HCT116 (cell line): Measurements from ENCODE around the gene MEIKIN. TPM values are rescaled to one million over a fixed set of nuclear protein-coding genes. Genes with fewer than 3 reads are reported as not detected.
"Not testable (repeated sequence)": the region's sequence is repeated elsewhere in the genome, so short reads cannot be mapped to it uniquely, and the experiment has no call there.

Source experiments
- ATAC-seq: fragments of 200-7000 bp; cut with Tn5 transposase; 2 replicates; pipeline ENCODE4 v1.9.1; 2020; ENCODE audit warnings: mild to moderate bottlenecking, moderate library complexity
- BruUV-seq: library from RNA; stranded (reverse); fragments of 400-500 nt; replicated peaks from 2 replicates; lab custom pipeline; 2021; lab: Mats Ljungman, UMichigan
- CTCF ChIA-PET: fragments of 300-600 bp; sonication (Branson Sonifier 250); formaldehyde crosslinking; loops from one replicate; lab custom pipeline; 2021; ENCODE audit warnings: antibody characterized with exemption; lab: Charles Lee
- POLR2A ChIA-PET: fragments of 300-600, 350-600 bp; sonication (Branson Sonifier 250); formaldehyde crosslinking; loops from one replicate; lab custom pipeline; 2021; ENCODE audit warnings: antibody characterized with exemption; lab: Charles Lee
- RAD21 ChIA-PET, 2 experiments: fragments of 300-600 bp; sonication (Branson Sonifier 250); formaldehyde crosslinking; loops; one replicate each; lab custom pipeline; 2023; ENCODE audit warnings: low total read pairs in 2 of 2; ENCODE audit not compliant: uncharacterized antibody in 2 of 2, unreplicated experiment in 2 of 2, low non-redundant PET in 1 of 2; lab: Charles Lee
- DNase-seq: peaks from one replicate; pipeline ENCODE4 v3.0.0-alpha.2; 2010; ENCODE audit warnings: low read depth, low spot score
- H2AFZ ChIP-seq: fragments of 200-600 bp; shearing (Covaris generic), sonication (generic); 2 replicates; pipeline ENCODE4 v1.6.1; 2017; ENCODE audit warnings: low read depth, mixed run types, mixed read lengths, antibody characterized with exemption, low read length; ENCODE audit not compliant: poor library complexity, severe bottlenecking
- H3K27ac ChIP-seq: 2 replicates; pipeline ENCODE4 v1.5.1; 2012; ENCODE audit warnings: low read depth, low read length
- H3K27me3 ChIP-seq: fragments of 200-600 bp; sonication (generic); 2 replicates; pipeline ENCODE4 v1.6.1; 2016; ENCODE audit warnings: mixed run types, low read length, mixed read lengths; ENCODE audit not compliant: insufficient read depth
- H3K36me3 ChIP-seq, 2 experiments: fragments of 200-500 bp in 1 of 2; fragments of 200-600 bp in 1 of 2; sonication (Bioruptor generic) in 1 of 2; sonication (generic) in 1 of 2; 2 replicates each; pipeline versions ENCODE4 v1.5.1 to v1.6.1; 2014 to 2016; ENCODE audit warnings: low read length in 2 of 2, inconsistent platforms in 1 of 2, mixed read lengths in 1 of 2, mixed run types in 1 of 2; ENCODE audit not compliant: insufficient read depth in 2 of 2, control insufficient read depth in 1 of 2
- H3K4me1 ChIP-seq, 2 experiments: fragments of 200-600 bp in 1 of 2; sonication (generic) in 1 of 2; 2 replicates each; pipeline versions ENCODE4 v1.5.1 to v1.6.1; 2012 to 2017; ENCODE audit warnings: low read length in 2 of 2, inconsistent platforms in 1 of 2, mild to moderate bottlenecking in 1 of 2, mixed read lengths in 1 of 2, mixed run types in 1 of 2, moderate library complexity in 1 of 2; ENCODE audit not compliant: insufficient read depth in 2 of 2, control insufficient read depth in 1 of 2
- H3K4me2 ChIP-seq: fragments of 200-600 bp; sonication (generic); 2 replicates; pipeline ENCODE4 v1.6.1; 2017; ENCODE audit warnings: mixed run types, low read length, mixed read lengths
- H3K4me3 ChIP-seq, 2 experiments: fragments of 200-600 bp in 1 of 2; sonication (generic) in 1 of 2; replicated peaks in 1 of 2; 2 replicates each; pipeline ENCODE4 v1.5.1; 2011 to 2016; ENCODE audit warnings: low read length in 2 of 2, control low read depth in 1 of 2, low read depth in 1 of 2, mild to moderate bottlenecking in 1 of 2, mixed read lengths in 1 of 2, mixed run types in 1 of 2
- H3K79me2 ChIP-seq: fragments of 200-600 bp; sonication (generic); 2 replicates; pipeline ENCODE4 v1.6.1; 2017; ENCODE audit warnings: mild to moderate bottlenecking, mixed run types, low read length, moderate library complexity, mixed read lengths; ENCODE audit not compliant: insufficient read depth
- H3K9ac ChIP-seq: fragments of 200-600 bp; sonication (generic); 2 replicates; pipeline ENCODE4 v1.6.1; 2016; ENCODE audit warnings: low read length, mixed read lengths
- H3K9me2 ChIP-seq: fragments of 200-600 bp; sonication (generic), shearing (Covaris generic); 2 replicates; pipeline ENCODE4 v1.6.1; 2017; ENCODE audit warnings: mixed run types, mild to moderate bottlenecking, moderate library complexity; ENCODE audit not compliant: insufficient read depth
- H3K9me3 ChIP-seq, 2 experiments: fragments of 200-500 bp in 1 of 2; fragments of 200-600 bp in 1 of 2; sonication (Bioruptor generic) in 1 of 2; sonication (generic) in 1 of 2; 2 replicates each; pipeline ENCODE4 v1.6.1; 2014 to 2017; ENCODE audit warnings: low read length in 2 of 2, mixed read lengths in 2 of 2, inconsistent platforms in 1 of 2, low read depth in 1 of 2, mild to moderate bottlenecking in 1 of 2, mixed run types in 1 of 2, moderate library complexity in 1 of 2; ENCODE audit not compliant: control insufficient read depth in 1 of 2, insufficient read depth in 1 of 2
- H4K20me1 ChIP-seq: fragments of 200-600 bp; sonication (generic), shearing (Covaris generic); 2 replicates; pipeline ENCODE4 v1.6.1; 2017; ENCODE audit warnings: mixed run types, mild to moderate bottlenecking, moderate library complexity; ENCODE audit not compliant: insufficient read depth
- CBX3 ChIP-seq: IDR thresholded peaks from 2 replicates; pipeline ENCODE4 v1.6.1; 2012; ENCODE audit warnings: low read depth
- CEBPB ChIP-seq: IDR thresholded peaks from 2 replicates; pipeline ENCODE4 v1.6.1; 2012; ENCODE audit warnings: low read depth
- EGR1 ChIP-seq: IDR thresholded peaks from 2 replicates; pipeline ENCODE4 v1.6.1; 2012; ENCODE audit warnings: low read depth
- ELF1 ChIP-seq: IDR thresholded peaks from 2 replicates; pipeline ENCODE4 v1.6.1; 2012; ENCODE audit warnings: low read depth, borderline replicate concordance
- EZH2phosphoT487 ChIP-seq: fragments of 200-600 bp; IDR thresholded peaks from 2 replicates; pipeline ENCODE4 v1.6.1; 2018; ENCODE audit warnings: antibody characterized with exemption, borderline replicate concordance
- FOSL1 ChIP-seq: IDR thresholded peaks from 2 replicates; pipeline ENCODE4 v1.6.1; 2012; ENCODE audit warnings: low read depth
- POLR2A ChIP-seq: IDR thresholded peaks from 2 replicates; pipeline ENCODE4 v1.7.0; 2011; ENCODE audit warnings: borderline replicate concordance; ENCODE audit not compliant: insufficient read depth, insufficient read length; ENCODE audit errors: extremely low read depth
- POLR2AphosphoS5 ChIP-seq: IDR thresholded peaks from 2 replicates; pipeline ENCODE4 v1.6.1; 2011; ENCODE audit warnings: mild to moderate bottlenecking, low read depth, low read length, moderate library complexity
- RAD21 ChIP-seq: IDR thresholded peaks from 2 replicates; pipeline ENCODE4 v1.6.1; 2012; ENCODE audit warnings: low read depth, mild to moderate bottlenecking
- SRF ChIP-seq: IDR thresholded peaks from 2 replicates; pipeline ENCODE4 v1.6.1; 2012; ENCODE audit warnings: low read depth
- TCF7L2 ChIP-seq: IDR thresholded peaks from 2 replicates; pipeline ENCODE4 v1.7.0; 2011; ENCODE audit warnings: borderline replicate concordance, inconsistent platforms; ENCODE audit not compliant: insufficient read depth, insufficient read length; ENCODE audit errors: extremely low read depth
- YY1 ChIP-seq: IDR thresholded peaks from 2 replicates; pipeline ENCODE4 v1.6.1; 2011; ENCODE audit warnings: low read length, low read depth, moderate library complexity, mild to moderate bottlenecking; ENCODE audit not compliant: insufficient replicate concordance; ENCODE audit errors: extremely low read depth
- ZNF274 ChIP-seq: fragments of 200-500 bp; sonication (Bioruptor generic); IDR thresholded peaks from 2 replicates; pipeline ENCODE4 v1.6.1; 2014; ENCODE audit warnings: mild to moderate bottlenecking, low read depth, low read length, inconsistent platforms
- intact Hi-C: fragments of 100-400 bp; cut with micrococcal nuclease; formaldehyde crosslinking; loops from 2 replicates; pipeline ENCODE4 v1.10.0; 2022
- total RNA-seq: library from RNA; stranded (reverse); gene quantifications from one replicate; pipeline ENCODE4 v1.2.1, GENCODE V29; 2021; ENCODE audit not compliant: unreplicated experiment
- TF ChIP-seq, protein P1 (sequence below): IDR thresholded peaks from 2 replicates; pipeline ENCODE4 v1.6.1; 2011; ENCODE audit warnings: mild to moderate bottlenecking, low read length, moderate library complexity; ENCODE audit not compliant: insufficient replicate concordance; ENCODE audit errors: extremely low read depth
- TF ChIP-seq, protein P2 (sequence below), 3 experiments: fragments of 200-600 bp in 1 of 3; sonication (generic) in 1 of 3; IDR thresholded peaks in 2 of 3; conservative IDR thresholded peaks in 1 of 3; 2 replicates each; pipeline ENCODE4 v1.5.1; 2012 to 2017; ENCODE audit warnings: low read depth in 2 of 3, low read length in 2 of 3, antibody characterized with exemption in 1 of 3, borderline replicate concordance in 1 of 3, control low read depth in 1 of 3, mild to moderate bottlenecking in 1 of 3, mixed read lengths in 1 of 3, mixed run types in 1 of 3, moderate library complexity in 1 of 3; ENCODE audit not compliant: insufficient read depth in 1 of 3
- TF ChIP-seq, protein P3 (sequence below): IDR thresholded peaks from 2 replicates; pipeline ENCODE4 v1.6.1; 2012
- TF ChIP-seq, protein P4 (sequence below): IDR thresholded peaks from 2 replicates; pipeline ENCODE4 v1.6.1; 2012

MEIKIN gene
- total RNA-seq, 1 experiment from 2014 or later: not detected

DNA sequence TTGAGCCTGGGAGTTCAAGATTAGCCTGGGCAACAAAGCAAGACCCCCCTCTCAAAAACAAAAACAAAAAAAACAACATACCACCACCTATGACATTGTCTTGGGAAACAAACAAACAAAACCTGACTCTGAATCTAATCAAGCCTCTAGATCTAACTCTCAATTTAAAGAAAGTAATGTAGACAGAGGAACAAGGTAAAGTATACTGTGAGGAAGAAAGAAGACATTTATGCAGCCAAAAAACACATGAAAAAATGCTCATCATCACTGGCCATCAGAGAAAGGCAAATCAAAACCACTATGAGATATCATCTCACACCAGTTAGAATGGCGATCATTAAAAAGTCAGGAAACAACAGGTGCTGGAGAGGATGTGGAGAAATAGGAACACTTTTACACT lies 167.3 kb downstream of the MEIKIN start:
- H4K20me1 ChIP-seq, H3K9me3 ChIP-seq, H3K4me3 ChIP-seq, CTCF ChIA-PET, H3K4me1 ChIP-seq, POLR2A ChIA-PET, BruUV-seq, H3K27me3 ChIP-seq, H3K36me3 ChIP-seq, H3K9ac ChIP-seq, RAD21 ChIA-PET, H2AFZ ChIP-seq, ATAC-seq, intact Hi-C loops, DNase-seq, H3K4me2 ChIP-seq, H3K27ac ChIP-seq, H3K9me2 ChIP-seq: not testable (repeated sequence)
- peaks cover 81% of the 10 kb centered on the region for H3K79me2 ChIP-seq

DNA sequence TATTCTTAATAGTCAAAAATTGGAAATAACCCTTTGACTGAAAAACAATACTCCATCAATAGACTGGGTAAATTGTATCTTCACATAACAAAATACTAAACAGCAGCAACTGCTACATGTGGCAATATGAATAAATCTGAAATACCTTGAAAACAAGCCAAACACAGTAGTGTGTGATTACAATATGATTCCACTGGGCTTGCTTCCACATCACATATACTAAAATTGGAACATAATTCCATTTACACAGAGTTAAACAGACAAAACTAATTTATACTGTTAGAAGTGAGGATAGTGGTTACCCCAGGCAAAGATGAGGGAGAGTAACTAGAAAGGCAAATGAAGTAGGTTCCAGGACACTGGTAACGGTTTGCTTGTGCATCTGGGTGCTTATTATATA lies 169.0 kb downstream of the MEIKIN start:
- Histone ChIP-seq H4K20me1 (no peaks in the 10 kb centered on the region; the same call in 1 of the 2 replicates), H3K27ac (no peak overlapping the region), H2AFZ (no peak overlapping the region), H3K9ac (no peak overlapping the region), H3K4me1 (no peaks in the 10 kb centered on the region), H3K9me3 (no peaks in the 10 kb centered on the region), H3K4me3 (no peak overlapping the region), H3K9me2 (no peaks in the 10 kb centered on the region), H3K27me3 (no peaks in the 10 kb centered on the region), H3K79me2 (peaks cover 84% of the 10 kb centered on the region), H3K4me2 (no peak overlapping the region), H3K36me3 (no peaks in the 10 kb centered on the region)
- POLR2A ChIA-PET: no interaction called here
- CTCF ChIA-PET: no interaction called here
- ATAC-seq (no peak), DNase-seq (no peak)
- intact Hi-C loops: no loop called here
- RAD21 ChIA-PET: no interaction called here
- TF ChIP-seq ELF1: no peak
- no peak for TF ChIP-seq CEBPB
- no peak for TF ChIP-seq EGR1
- no peak for TF ChIP-seq YY1
- no peak for TF ChIP-seq CBX3
- no peak for TF ChIP-seq SRF
- TF ChIP-seq POLR2A: no peak
- TF ChIP-seq POLR2AphosphoS5: no peak
- TF ChIP-seq, protein P1, sequence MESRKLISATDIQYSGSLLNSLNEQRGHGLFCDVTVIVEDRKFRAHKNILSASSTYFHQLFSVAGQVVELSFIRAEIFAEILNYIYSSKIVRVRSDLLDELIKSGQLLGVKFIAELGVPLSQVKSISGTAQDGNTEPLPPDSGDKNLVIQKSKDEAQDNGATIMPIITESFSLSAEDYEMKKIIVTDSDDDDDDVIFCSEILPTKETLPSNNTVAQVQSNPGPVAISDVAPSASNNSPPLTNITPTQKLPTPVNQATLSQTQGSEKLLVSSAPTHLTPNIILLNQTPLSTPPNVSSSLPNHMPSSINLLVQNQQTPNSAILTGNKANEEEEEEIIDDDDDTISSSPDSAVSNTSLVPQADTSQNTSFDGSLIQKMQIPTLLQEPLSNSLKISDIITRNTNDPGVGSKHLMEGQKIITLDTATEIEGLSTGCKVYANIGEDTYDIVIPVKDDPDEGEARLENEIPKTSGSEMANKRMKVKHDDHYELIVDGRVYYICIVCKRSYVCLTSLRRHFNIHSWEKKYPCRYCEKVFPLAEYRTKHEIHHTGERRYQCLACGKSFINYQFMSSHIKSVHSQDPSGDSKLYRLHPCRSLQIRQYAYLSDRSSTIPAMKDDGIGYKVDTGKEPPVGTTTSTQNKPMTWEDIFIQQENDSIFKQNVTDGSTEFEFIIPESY: no peak
- TF ChIP-seq, protein P2, sequence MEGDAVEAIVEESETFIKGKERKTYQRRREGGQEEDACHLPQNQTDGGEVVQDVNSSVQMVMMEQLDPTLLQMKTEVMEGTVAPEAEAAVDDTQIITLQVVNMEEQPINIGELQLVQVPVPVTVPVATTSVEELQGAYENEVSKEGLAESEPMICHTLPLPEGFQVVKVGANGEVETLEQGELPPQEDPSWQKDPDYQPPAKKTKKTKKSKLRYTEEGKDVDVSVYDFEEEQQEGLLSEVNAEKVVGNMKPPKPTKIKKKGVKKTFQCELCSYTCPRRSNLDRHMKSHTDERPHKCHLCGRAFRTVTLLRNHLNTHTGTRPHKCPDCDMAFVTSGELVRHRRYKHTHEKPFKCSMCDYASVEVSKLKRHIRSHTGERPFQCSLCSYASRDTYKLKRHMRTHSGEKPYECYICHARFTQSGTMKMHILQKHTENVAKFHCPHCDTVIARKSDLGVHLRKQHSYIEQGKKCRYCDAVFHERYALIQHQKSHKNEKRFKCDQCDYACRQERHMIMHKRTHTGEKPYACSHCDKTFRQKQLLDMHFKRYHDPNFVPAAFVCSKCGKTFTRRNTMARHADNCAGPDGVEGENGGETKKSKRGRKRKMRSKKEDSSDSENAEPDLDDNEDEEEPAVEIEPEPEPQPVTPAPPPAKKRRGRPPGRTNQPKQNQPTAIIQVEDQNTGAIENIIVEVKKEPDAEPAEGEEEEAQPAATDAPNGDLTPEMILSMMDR (IDR thresholded peaks at IDR 0.05 in 2 of 3, conservative IDR thresholded peaks at IDR 0.05 in 1 of 3; ENCODE audit: borderline replicate concordance in 1 of 3, insufficient read depth in 1 of 3, low read depth in 2 of 3, low read length in 2 of 3): no peak
- no peak for TF ChIP-seq FOSL1
- no peak for TF ChIP-seq EZH2phosphoT487
- TF ChIP-seq, protein P3, sequence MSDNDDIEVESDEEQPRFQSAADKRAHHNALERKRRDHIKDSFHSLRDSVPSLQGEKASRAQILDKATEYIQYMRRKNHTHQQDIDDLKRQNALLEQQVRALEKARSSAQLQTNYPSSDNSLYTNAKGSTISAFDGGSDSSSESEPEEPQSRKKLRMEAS: no peak
- TF ChIP-seq ZNF274: no peak
- TF ChIP-seq TCF7L2: no peak
- TF ChIP-seq, protein P4, sequence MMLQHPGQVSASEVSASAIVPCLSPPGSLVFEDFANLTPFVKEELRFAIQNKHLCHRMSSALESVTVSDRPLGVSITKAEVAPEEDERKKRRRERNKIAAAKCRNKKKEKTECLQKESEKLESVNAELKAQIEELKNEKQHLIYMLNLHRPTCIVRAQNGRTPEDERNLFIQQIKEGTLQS: no peak
- TF ChIP-seq RAD21: no peak
- no TSS peak for BruUV-seq
